ENCODE data around the gene ANKMY1.

The ANKMY1 gene

GRCh38 chr2:240467659-240468302 lies 90.0 kb downstream of the ANKMY1 start:
- no peak for TF ChIP-seq CTCF (IDR thresholded peaks at IDR 0.05; ENCODE audit: control insufficient read depth, extremely low read depth, insufficient read depth)
- no peak for DNase-seq (ENCODE audit: low read depth)
- no peak overlapping the region for H3K4me3 ChIP-seq (ENCODE audit: low read depth, low read length)

- H3K4me3 ChIP-seq (ENCODE audit: low read depth, low read length) = no peak overlapping the region
- no peak for TF ChIP-seq CTCF (IDR thresholded peaks at IDR 0.05; ENCODE audit: control insufficient read depth, extremely low read depth, insufficient read depth)
- DNase-seq (ENCODE audit: low read depth) = no peak
Measured at GRCh38 chr2:240467149-240467642, 90.6 kb downstream of the ANKMY1 start.

GRCh38 chr2:240466579-240467148 lies 91.1 kb downstream of the ANKMY1 start:
- DNase-seq (ENCODE audit: low read depth) = no peak
- no peak overlapping the region for H3K4me3 ChIP-seq (ENCODE audit: low read depth, low read length)
- no peak for TF ChIP-seq CTCF (IDR thresholded peaks at IDR 0.05; ENCODE audit: control insufficient read depth, extremely low read depth, insufficient read depth)

- H3K4me3 ChIP-seq (ENCODE audit: low read depth, low read length) = no peak overlapping the region
- DNase-seq (ENCODE audit: low read depth) = no peak
- no peak for TF ChIP-seq CTCF (IDR thresholded peaks at IDR 0.05; ENCODE audit: control insufficient read depth, extremely low read depth, insufficient read depth)
Measured at GRCh38 chr2:240465765-240466578, 91.8 kb downstream of the ANKMY1 start.

- DNase-seq (ENCODE audit: low read depth) = no peak
Measured at GRCh38 chr2:240465268-240465764, 92.5 kb downstream of the ANKMY1 start.

More at GRCh38 chr2:240465268-240465764, 92.5 kb downstream of the ANKMY1 start:
- TF ChIP-seq CTCF (IDR thresholded peaks at IDR 0.05; ENCODE audit: control insufficient read depth, extremely low read depth, insufficient read depth) = no peak
- no peak overlapping the region for H3K4me3 ChIP-seq (ENCODE audit: low read depth, low read length)
